OCI-LY3 (cell line): ENCODE measurements around the gene ZNF214.
"Not testable (repeated sequence)": the region's sequence is repeated elsewhere in the genome, so short reads cannot be mapped to it uniquely, and the experiment has no call there.

Experiments
- H2AFZ ChIP-seq: fragments of 200-600, 300-600 bp; shearing (Covaris generic); 2 replicates; pipeline ENCODE4 v1.6.0; 2014; ENCODE audit warnings: antibody characterized with exemption, low read depth, low read length
- H3K27ac ChIP-seq: fragments of 200-600, 300-600 bp; sonication (generic); 2 replicates; pipeline ENCODE4 v1.5.1; 2014; ENCODE audit warnings: mild to moderate bottlenecking, low read length, moderate library complexity, mixed read lengths
- H3K27me3 ChIP-seq: fragments of 200-600, 300-600 bp; sonication (generic); 2 replicates; pipeline ENCODE4 v1.6.1; 2014; ENCODE audit warnings: low read depth, low read length, mixed read lengths
- H3K36me3 ChIP-seq: fragments of 200-600, 300-600 bp; sonication (generic); replicated peaks from 2 replicates; pipeline ENCODE3; 2014; ENCODE audit warnings: low read depth, low read length, mixed read lengths
- H3K4me1 ChIP-seq: fragments of 300-600, 200-600 bp; sonication (generic); 2 replicates; pipeline ENCODE4 v1.6.1; 2014; ENCODE audit warnings: low read length, mixed read lengths
- H3K4me2 ChIP-seq: fragments of 200-600, 300-600 bp; sonication (generic); 2 replicates; pipeline ENCODE4 v1.6.1; 2014; ENCODE audit warnings: low read length, mixed read lengths
- H3K4me3 ChIP-seq: fragments of 300-600, 200-600 bp; sonication (generic); 2 replicates; pipeline ENCODE4 v1.5.1; 2014; ENCODE audit warnings: antibody characterized with exemption, mild to moderate bottlenecking, low read length, moderate library complexity
- H3K79me2 ChIP-seq: fragments of 300-600, 200-600 bp; shearing (Covaris generic); 2 replicates; pipeline ENCODE4 v1.6.1; 2014; ENCODE audit warnings: mild to moderate bottlenecking, low read length, mixed read lengths
- H3K9ac ChIP-seq: fragments of 300-600, 200-600 bp; shearing (Covaris generic); 2 replicates; pipeline ENCODE4 v1.6.0; 2014; ENCODE audit warnings: mild to moderate bottlenecking, low read length, moderate library complexity
- H3K9me3 ChIP-seq: fragments of 200-600, 300-600 bp; shearing (Covaris generic); 2 replicates; pipeline ENCODE4 v1.6.1; 2014; ENCODE audit warnings: low read length, mixed read lengths; ENCODE audit not compliant: insufficient read depth
- H4K20me1 ChIP-seq: fragments of 200-600, 300-600 bp; sonication (generic); 2 replicates; pipeline ENCODE4 v1.6.1; 2016; ENCODE audit warnings: low read length, mixed read lengths; ENCODE audit not compliant: insufficient read depth
- EZH2phosphoT487 ChIP-seq: fragments of 200-600 bp; shearing (Covaris generic); IDR thresholded peaks from 2 replicates; pipeline ENCODE4 v1.6.1; 2018; ENCODE audit warnings: antibody characterized with exemption, mixed run types, low read depth
- TF ChIP-seq, protein P1 (sequence below): fragments of 200-600, 300-600 bp; sonication (generic); IDR thresholded peaks from 2 replicates; pipeline ENCODE4 v1.5.1; 2014; ENCODE audit warnings: antibody characterized with exemption, low read length, low read depth

ZNF214 gene

GRCh38 chr11:6968816-6969215 is 51.3 kb downstream of the ZNF214 start:
- TF ChIP-seq EZH2phosphoT487 = no peak
- TF ChIP-seq, protein P1, sequence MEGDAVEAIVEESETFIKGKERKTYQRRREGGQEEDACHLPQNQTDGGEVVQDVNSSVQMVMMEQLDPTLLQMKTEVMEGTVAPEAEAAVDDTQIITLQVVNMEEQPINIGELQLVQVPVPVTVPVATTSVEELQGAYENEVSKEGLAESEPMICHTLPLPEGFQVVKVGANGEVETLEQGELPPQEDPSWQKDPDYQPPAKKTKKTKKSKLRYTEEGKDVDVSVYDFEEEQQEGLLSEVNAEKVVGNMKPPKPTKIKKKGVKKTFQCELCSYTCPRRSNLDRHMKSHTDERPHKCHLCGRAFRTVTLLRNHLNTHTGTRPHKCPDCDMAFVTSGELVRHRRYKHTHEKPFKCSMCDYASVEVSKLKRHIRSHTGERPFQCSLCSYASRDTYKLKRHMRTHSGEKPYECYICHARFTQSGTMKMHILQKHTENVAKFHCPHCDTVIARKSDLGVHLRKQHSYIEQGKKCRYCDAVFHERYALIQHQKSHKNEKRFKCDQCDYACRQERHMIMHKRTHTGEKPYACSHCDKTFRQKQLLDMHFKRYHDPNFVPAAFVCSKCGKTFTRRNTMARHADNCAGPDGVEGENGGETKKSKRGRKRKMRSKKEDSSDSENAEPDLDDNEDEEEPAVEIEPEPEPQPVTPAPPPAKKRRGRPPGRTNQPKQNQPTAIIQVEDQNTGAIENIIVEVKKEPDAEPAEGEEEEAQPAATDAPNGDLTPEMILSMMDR = no peak
- Histone ChIP-seq H3K27me3 (no peaks in the 10 kb centered on the region), H3K4me3 (no peak overlapping the region), H3K4me2 (no peak overlapping the region), H3K79me2 (no peaks in the 10 kb centered on the region), H3K9me3 (no peaks in the 10 kb centered on the region), H2AFZ (no peak overlapping the region), H4K20me1 (no peaks in the 10 kb centered on the region), H3K27ac (no peak overlapping the region), H3K4me1 (no peaks in the 10 kb centered on the region), H3K9ac (no peak overlapping the region), H3K36me3 (peaks cover 8% of the 10 kb centered on the region)

DNA sequence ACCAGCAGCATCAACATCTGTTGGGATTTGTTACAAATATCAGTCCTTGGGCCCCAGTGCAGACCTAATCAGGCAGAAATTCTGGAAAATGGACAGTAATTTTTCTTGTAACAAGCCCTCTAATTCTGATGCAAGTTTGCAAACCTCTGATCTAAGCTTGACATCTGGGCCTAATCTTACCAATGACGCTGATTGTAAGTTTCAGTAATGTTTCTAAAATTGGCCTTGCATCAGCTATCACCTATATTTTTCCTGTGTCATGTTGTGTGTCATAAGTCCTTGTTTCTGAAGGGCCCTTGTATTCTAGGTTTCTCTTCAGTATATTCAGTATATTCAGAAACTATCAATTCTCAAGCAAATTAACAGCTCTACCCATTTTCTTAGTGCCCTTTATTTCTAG is 57.5 kb downstream of the ZNF214 start:
- peaks cover 40% of the 10 kb centered on the region for H3K36me3 ChIP-seq
- TF ChIP-seq, protein P1 = no peak
- no peak for TF ChIP-seq EZH2phosphoT487
- no peaks in the 10 kb centered on the region for H3K79me2 ChIP-seq
- no peak overlapping the region for H3K27ac ChIP-seq
- no peak overlapping the region for H3K9ac ChIP-seq
- no peaks in the 10 kb centered on the region for H3K9me3 ChIP-seq
- no peaks in the 10 kb centered on the region for H4K20me1 ChIP-seq
- H3K4me3 ChIP-seq = no peak overlapping the region
- H2AFZ ChIP-seq = no peak overlapping the region
- H3K27me3 ChIP-seq = no peaks in the 10 kb centered on the region
- H3K4me1 ChIP-seq = no peaks in the 10 kb centered on the region
- no peak overlapping the region for H3K4me2 ChIP-seq

DNA sequence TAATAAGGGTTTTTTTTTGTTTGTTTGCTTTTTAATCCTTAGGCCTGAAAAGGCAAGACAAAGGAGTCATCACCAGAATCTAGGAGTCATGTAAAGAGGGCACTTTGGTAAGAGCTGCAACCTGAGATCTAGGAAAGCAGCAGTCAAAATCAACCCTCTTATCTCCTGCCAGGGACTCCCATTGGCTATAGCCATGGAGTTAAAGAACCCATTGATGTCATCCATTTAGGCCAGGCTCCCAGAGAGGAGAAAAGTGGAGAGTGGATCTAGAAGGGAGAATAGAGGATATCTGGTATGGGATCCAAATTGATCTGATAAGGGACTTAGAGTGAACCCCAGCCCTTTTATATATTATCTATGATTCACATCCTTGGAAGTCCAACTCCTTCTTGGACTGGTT is 58.0 kb downstream of the ZNF214 start:
- TF ChIP-seq, protein P1 = no peak
- no peak overlapping the region for H3K4me2 ChIP-seq
- no peak overlapping the region for H3K27ac ChIP-seq
- no peaks in the 10 kb centered on the region for H4K20me1 ChIP-seq
- no peak overlapping the region for H3K4me3 ChIP-seq
- H3K9ac ChIP-seq = no peak overlapping the region
- H3K9me3 ChIP-seq = no peaks in the 10 kb centered on the region
- H3K27me3 ChIP-seq = no peaks in the 10 kb centered on the region
- H3K79me2 ChIP-seq = no peaks in the 10 kb centered on the region
- no peak overlapping the region for H2AFZ ChIP-seq
- H3K4me1 ChIP-seq = no peaks in the 10 kb centered on the region
- H3K36me3 ChIP-seq = peaks cover 46% of the 10 kb centered on the region

GRCh38 chr11:6954248-6954647 is 65.9 kb downstream of the ZNF214 start:
- H3K27me3 ChIP-seq, H3K27ac ChIP-seq, H4K20me1 ChIP-seq, H3K9ac ChIP-seq, H3K4me1 ChIP-seq, H3K79me2 ChIP-seq, H3K4me3 ChIP-seq, H3K9me3 ChIP-seq, H2AFZ ChIP-seq, H3K4me2 ChIP-seq: not testable (repeated sequence)
- H3K36me3 ChIP-seq = peaks cover 35% of the 10 kb centered on the region
